GM12878 (cell line): ENCODE measurements around the gene CRTC1. TPM values are rescaled to one million over a fixed set of nuclear protein-coding genes. Genes with fewer than 3 reads are reported as not detected.

Source experiments
- ATAC-seq: fragments of 200-7000 bp; cut with Tn5 transposase; 3 replicates; pipeline ENCODE4 v1.9.1; 2020; ENCODE audit warnings: mild to moderate bottlenecking, moderate library complexity
- BruUV-seq: library from RNA; stranded (reverse); fragments of 400-500 nt; replicated peaks from 2 replicates; lab custom pipeline; 2021; lab: Mats Ljungman, UMichigan
- CTCF ChIA-PET: fragments of 300-600 bp; sonication (Branson Sonifier 250); formaldehyde crosslinking; extraction: SDS; loops from one replicate; lab custom pipeline; 2021; ENCODE audit warnings: inconsistent platforms; lab: Yijun Ruan, JAX
- POLR2A ChIA-PET: fragments of 350-600 bp; formaldehyde crosslinking; extraction: SDS; loops from one replicate; lab custom pipeline; 2021; ENCODE audit warnings: inconsistent platforms; lab: Charles Lee
- RAD21 ChIA-PET: fragments of 300-600 bp; sonication (Branson Sonifier 250); formaldehyde crosslinking; loops from one replicate; lab custom pipeline; 2023; ENCODE audit warnings: antibody characterized with exemption; ENCODE audit not compliant: unreplicated experiment; lab: Charles Lee
- SMC1A ChIA-PET: fragments of 300-600 bp; sonication (Branson Sonifier 250); formaldehyde crosslinking; loops from one replicate; lab custom pipeline; 2023; ENCODE audit not compliant: unreplicated experiment, uncharacterized antibody; lab: Charles Lee
- DNase-seq: peaks from one replicate; pipeline ENCODE4 v3.0.0-alpha.2; 2011; ENCODE audit warnings: low read depth, low spot score
- FAIRE-seq: peaks from 3 replicates; lab custom pipeline; 2011; peaks lifted over from hg19 to GRCh38; lab: Jason Lieb, UNC
- H2AFZ ChIP-seq: 2 replicates; pipeline ENCODE4 v1.6.0; 2011; ENCODE audit warnings: low read depth, low read length, control low read depth; ENCODE audit not compliant: control insufficient read depth
- H3K27ac ChIP-seq: 2 replicates; pipeline ENCODE4 v1.5.1; 2011; ENCODE audit warnings: control low read depth; ENCODE audit not compliant: control insufficient read depth, insufficient read depth
- H3K27me3 ChIP-seq, 2 experiments: replicated peaks in 1 of 2; 2 replicates each; pipeline versions ENCODE4 v1.6.0 to v1.6.1; 2011; ENCODE audit warnings: low read length in 1 of 2; ENCODE audit not compliant: control insufficient read depth in 2 of 2, insufficient read depth in 2 of 2
- H3K36me3 ChIP-seq, 2 experiments: 2 replicates each; pipeline ENCODE4 v1.5.1; 2011; ENCODE audit warnings: low read length in 1 of 2; ENCODE audit not compliant: control insufficient read depth in 2 of 2, insufficient read depth in 2 of 2
- H3K4me1 ChIP-seq: 2 replicates; pipeline ENCODE4 v1.6.1; 2011; ENCODE audit warnings: mild to moderate bottlenecking, low read length, moderate library complexity, mixed read lengths; ENCODE audit not compliant: control insufficient read depth, insufficient read depth
- H3K4me2 ChIP-seq: 2 replicates; pipeline ENCODE4 v1.6.0; 2011; ENCODE audit warnings: control low read depth; ENCODE audit not compliant: control insufficient read depth, insufficient read depth
- H3K4me3 ChIP-seq: fragments of 200-600 bp; sonication (generic); 2 replicates; pipeline ENCODE4 v1.5.1; 2016
- H3K79me2 ChIP-seq: 2 replicates; pipeline ENCODE4 v1.6.0; 2011; ENCODE audit warnings: low read length; ENCODE audit not compliant: control insufficient read depth, insufficient read depth
- H3K9ac ChIP-seq: 2 replicates; pipeline ENCODE4 v1.8.0; 2011; ENCODE audit warnings: low read length, control low read depth, mixed read lengths; ENCODE audit not compliant: control insufficient read depth, insufficient read depth
- H3K9me3 ChIP-seq: replicated peaks from 3 replicates; pipeline ENCODE4 v1.5.1; 2011; ENCODE audit warnings: mild to moderate bottlenecking, low read length; ENCODE audit not compliant: control insufficient read depth, insufficient read depth
- H4K20me1 ChIP-seq: 2 replicates; pipeline ENCODE4 v1.6.0; 2011; ENCODE audit not compliant: control insufficient read depth, insufficient read depth
- ATF7 ChIP-seq: fragments of 450-650 bp; IDR thresholded peaks from 2 replicates; pipeline ENCODE4 v1.6.1; 2016; ENCODE audit warnings: low read depth, mild to moderate bottlenecking
- BACH1 ChIP-seq: fragments of 450-650 bp; IDR thresholded peaks from 2 replicates; pipeline ENCODE4 v1.6.1; 2017; ENCODE audit warnings: mild to moderate bottlenecking, borderline replicate concordance
- CBX5 ChIP-seq: sonication (generic); IDR thresholded peaks from 2 replicates; pipeline ENCODE4 v1.6.1; 2016; ENCODE audit warnings: low read depth, moderate library complexity, mild to moderate bottlenecking, inconsistent platforms
- FOXM1 ChIP-seq: IDR thresholded peaks from 2 replicates; pipeline ENCODE4 v1.6.1; 2012; ENCODE audit warnings: low read depth, mild to moderate bottlenecking, inconsistent platforms, low read length, moderate library complexity
- MTA3 ChIP-seq: IDR thresholded peaks from 2 replicates; pipeline ENCODE4 v1.6.1; 2012; ENCODE audit warnings: low read length, inconsistent platforms, borderline replicate concordance
- MYC ChIP-seq: IDR thresholded peaks from 2 replicates; pipeline ENCODE4 v1.6.1; 2011; ENCODE audit warnings: mild to moderate bottlenecking, low read length, moderate library complexity, inconsistent platforms; ENCODE audit not compliant: insufficient read depth, insufficient replicate concordance, insufficient read length, severe bottlenecking
- NR2C2 ChIP-seq: IDR thresholded peaks from 2 replicates; pipeline ENCODE4 v1.6.1; 2011; ENCODE audit warnings: borderline replicate concordance, low read depth; ENCODE audit not compliant: control insufficient read depth, insufficient read length
- REST ChIP-seq: IDR thresholded peaks from 2 replicates; pipeline ENCODE4 v1.6.1; 2012; ENCODE audit warnings: mild to moderate bottlenecking, low read depth, low read length
- SUZ12 ChIP-seq: fragments of 200-600 bp; sonication (generic); IDR thresholded peaks from one replicate; pipeline ENCODE4 v1.6.1; 2018; ENCODE audit warnings: antibody characterized with exemption, mild to moderate bottlenecking; ENCODE audit not compliant: unreplicated experiment
- WGBS: methylation state at CpG from one replicate; pipeline ENCODE4 v1.1.6; 2016; ENCODE audit warnings: low lambda C conversion rate; ENCODE audit not compliant: insufficient replicate concordance, insufficient coverage; ENCODE audit errors: missing lambda C conversion rate; 5-methylcytosine and 5-hydroxymethylcytosine counted together
- in situ Hi-C: fragments of 300-500 bp; cut with MboI; formaldehyde crosslinking; loops from 9 replicates; pipeline ENCODE4 v1.14.3; 2018; ENCODE audit warnings: mixed read lengths
- intact Hi-C: fragments of 100-400 bp; cut with micrococcal nuclease; formaldehyde crosslinking; loops from one replicate; pipeline ENCODE4 v1.14.2; 2022; ENCODE audit not compliant: unreplicated experiment
- polyA plus RNA-seq, 11 experiments: library from polyadenylated mRNA; depleted of rRNA in 4 of 11; unstranded in 6 of 11; stranded (reverse) in 5 of 11; fragments of >200 nt; fragmentation: Nextera tagmentation in 4 of 11; fragmentation: Illumina TruSeq in 1 of 11; extraction: Ambion mirVana in 4 of 11; extraction: Trizol in 1 of 11; gene quantifications; 1 replicate in 1 of 11; 2 replicates in 10 of 11; pipeline versions ENCODE4 v1.2.1 to v1.2.3, GENCODE V29; 2011 to 2016; ENCODE audit warnings: inconsistent platforms in 2 of 11, missing spikeins in 2 of 11, low read depth in 1 of 11
- total RNA-seq, 4 experiments: library from RNA; depleted of rRNA in 3 of 4; stranded (reverse); fragments of >200 nt in 3 of 4; fragmentation: Illumina TruSeq in 1 of 4; extraction: Trizol in 1 of 4; gene quantifications; 2 replicates each; pipeline versions ENCODE4 v1.2.1 to v1.2.3, GENCODE V29; 2013 to 2021

Gene CRTC1
- total and polyA plus RNA-seq, 10 of the 15 experiments (the other 5 are each of a cell fraction or from before 2014, with no cell fraction given): 0.02 to 4.6 (median 1.1) TPM; not detected in 1

GRCh38 chr19:18742324-18742723, 58.8 kb downstream of the CRTC1 start (continued):
- no peak for TF ChIP-seq FOXM1

- ChIA-PET POLR2A (no interaction called here), CTCF (no interaction called here), RAD21 (no interaction called here), SMC1A (no interaction called here)
- intact Hi-C loops: no loop called here
- whole genome bisulfite sequencing: 77% methylated on average over 37 of the region's 38 CpGs
- no TSS peak for BruUV-seq
- H2AFZ ChIP-seq: no peak overlapping the region
- H4K20me1 ChIP-seq: no peaks in the 10 kb centered on the region
- no peak for DNase-seq
- no peaks in the 10 kb centered on the region for H3K4me1 ChIP-seq
- no peaks in the 10 kb centered on the region for H3K27me3 ChIP-seq
- no peak for ATAC-seq
- no peaks in the 10 kb centered on the region for H3K36me3 ChIP-seq
- no peaks in the 10 kb centered on the region for H3K9me3 ChIP-seq
- H3K4me2 ChIP-seq: no peak overlapping the region
- H3K9ac ChIP-seq: no peak overlapping the region
- H3K27ac ChIP-seq: no peak overlapping the region
- no peak overlapping the region for H3K4me3 ChIP-seq
- TF ChIP-seq MYC (no peak), BACH1 (no peak), NR2C2 (no peak), ATF7 (no peak), REST (no peak), CBX5 (no peak), MTA3 (no peak), SUZ12 (no peak)
- no peaks in the 10 kb centered on the region for H3K79me2 ChIP-seq
- FAIRE-seq: no peak
- in situ Hi-C loops: no loop called here
These were observed 59.6 kb downstream of the CRTC1 start for GRCh38 chr19:18742838-18743783.
